ENCODE measurements around the gene AMDHD1.

- TF ChIP-seq POLR2A (IDR thresholded peaks at IDR 0.05; ENCODE audit: low read length) (no peak), GATA1 (IDR thresholded peaks at IDR 0.05; ENCODE audit: low read depth, low read length) (no peak)
Observed at GRCh38 chr12:95953000-95953399, 9.9 kb downstream of the AMDHD1 start.

Measured in erythroblast (primary cell).